DND-41 (cell line): Measurements from ENCODE around the gene RNU1-3.
"Not testable (repeated sequence)": the region's sequence is repeated elsewhere in the genome, so short reads cannot be mapped to it uniquely, and the experiment has no call there.

Experiments
- EZH2 ChIP-seq: IDR thresholded peaks from 3 replicates; pipeline ENCODE4 v1.6.1; 2012; ENCODE audit warnings: borderline replicate concordance, low read depth, mild to moderate bottlenecking, moderate library complexity, low read length, inconsistent platforms; ENCODE audit not compliant: severe bottlenecking
- TF ChIP-seq, protein P1 (sequence below): IDR thresholded peaks from 2 replicates; pipeline ENCODE4 v1.5.1; 2012; ENCODE audit warnings: borderline replicate concordance, low read length, moderate library complexity, mild to moderate bottlenecking; ENCODE audit not compliant: poor library complexity, severe bottlenecking; ENCODE audit errors: extremely low read depth

DNA sequence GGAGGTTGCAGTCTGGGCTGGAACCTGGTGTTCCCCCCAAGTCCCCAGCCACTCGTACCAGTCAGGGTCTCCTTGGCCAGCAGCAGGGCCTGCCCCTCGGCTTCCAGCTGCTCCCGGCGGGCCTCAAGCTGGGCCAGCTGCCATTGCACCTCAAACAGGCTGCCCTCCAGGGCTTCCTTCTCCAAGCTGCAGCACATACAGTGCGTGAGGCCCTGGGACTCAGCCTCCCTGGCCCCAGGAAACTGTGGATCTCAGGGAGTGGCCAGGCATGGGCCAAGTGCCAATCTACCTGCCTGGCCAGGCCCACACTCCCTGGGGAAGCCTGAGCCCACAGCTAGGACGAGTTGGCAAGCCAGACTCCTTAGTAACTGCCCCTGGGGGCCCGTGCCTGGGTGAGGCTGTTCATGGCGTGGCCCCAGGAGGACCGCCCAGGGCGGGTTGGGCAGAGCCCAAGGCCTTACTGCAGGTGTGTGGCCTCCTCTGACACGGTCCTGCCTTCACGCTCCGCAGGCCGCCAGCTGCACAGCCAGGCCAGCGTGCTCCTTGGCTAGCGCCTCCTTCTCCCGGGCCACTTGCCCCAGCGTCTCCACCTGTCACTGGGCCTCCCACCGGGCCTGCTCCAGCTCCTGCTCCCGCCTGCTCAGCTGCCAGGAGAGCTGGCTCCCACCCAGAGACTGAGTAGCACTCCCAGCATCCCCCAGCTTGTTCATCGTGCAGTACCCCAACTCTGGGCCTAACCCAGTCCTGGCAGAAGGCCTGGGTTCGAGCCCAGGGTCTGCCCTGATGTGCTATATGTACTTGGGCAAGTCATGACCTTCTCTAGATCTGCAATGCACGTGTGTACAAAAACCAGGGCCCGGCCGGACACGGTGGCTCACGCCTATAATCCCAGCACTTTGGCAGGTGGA, 42.7 kb downstream of the RNU1-3 start:
- TF ChIP-seq, protein P1, sequence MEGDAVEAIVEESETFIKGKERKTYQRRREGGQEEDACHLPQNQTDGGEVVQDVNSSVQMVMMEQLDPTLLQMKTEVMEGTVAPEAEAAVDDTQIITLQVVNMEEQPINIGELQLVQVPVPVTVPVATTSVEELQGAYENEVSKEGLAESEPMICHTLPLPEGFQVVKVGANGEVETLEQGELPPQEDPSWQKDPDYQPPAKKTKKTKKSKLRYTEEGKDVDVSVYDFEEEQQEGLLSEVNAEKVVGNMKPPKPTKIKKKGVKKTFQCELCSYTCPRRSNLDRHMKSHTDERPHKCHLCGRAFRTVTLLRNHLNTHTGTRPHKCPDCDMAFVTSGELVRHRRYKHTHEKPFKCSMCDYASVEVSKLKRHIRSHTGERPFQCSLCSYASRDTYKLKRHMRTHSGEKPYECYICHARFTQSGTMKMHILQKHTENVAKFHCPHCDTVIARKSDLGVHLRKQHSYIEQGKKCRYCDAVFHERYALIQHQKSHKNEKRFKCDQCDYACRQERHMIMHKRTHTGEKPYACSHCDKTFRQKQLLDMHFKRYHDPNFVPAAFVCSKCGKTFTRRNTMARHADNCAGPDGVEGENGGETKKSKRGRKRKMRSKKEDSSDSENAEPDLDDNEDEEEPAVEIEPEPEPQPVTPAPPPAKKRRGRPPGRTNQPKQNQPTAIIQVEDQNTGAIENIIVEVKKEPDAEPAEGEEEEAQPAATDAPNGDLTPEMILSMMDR = not testable (repeated sequence)
- not testable (repeated sequence) for TF ChIP-seq EZH2
